ENCODE measurements around the gene SIPA1L3. TPM values are rescaled to one million over a fixed set of nuclear protein-coding genes. Genes with fewer than 3 reads are reported as not detected.
A peak's percentile ranks its signal among the peaks of the same experiment; 100 is the strongest.

Gene SIPA1L3
- total and polyA plus RNA-seq, 2 of the 13 experiments (the other 11 are each of a cell fraction or from before 2014, with no cell fraction given): 5.5 to 7.7 TPM

DNA sequence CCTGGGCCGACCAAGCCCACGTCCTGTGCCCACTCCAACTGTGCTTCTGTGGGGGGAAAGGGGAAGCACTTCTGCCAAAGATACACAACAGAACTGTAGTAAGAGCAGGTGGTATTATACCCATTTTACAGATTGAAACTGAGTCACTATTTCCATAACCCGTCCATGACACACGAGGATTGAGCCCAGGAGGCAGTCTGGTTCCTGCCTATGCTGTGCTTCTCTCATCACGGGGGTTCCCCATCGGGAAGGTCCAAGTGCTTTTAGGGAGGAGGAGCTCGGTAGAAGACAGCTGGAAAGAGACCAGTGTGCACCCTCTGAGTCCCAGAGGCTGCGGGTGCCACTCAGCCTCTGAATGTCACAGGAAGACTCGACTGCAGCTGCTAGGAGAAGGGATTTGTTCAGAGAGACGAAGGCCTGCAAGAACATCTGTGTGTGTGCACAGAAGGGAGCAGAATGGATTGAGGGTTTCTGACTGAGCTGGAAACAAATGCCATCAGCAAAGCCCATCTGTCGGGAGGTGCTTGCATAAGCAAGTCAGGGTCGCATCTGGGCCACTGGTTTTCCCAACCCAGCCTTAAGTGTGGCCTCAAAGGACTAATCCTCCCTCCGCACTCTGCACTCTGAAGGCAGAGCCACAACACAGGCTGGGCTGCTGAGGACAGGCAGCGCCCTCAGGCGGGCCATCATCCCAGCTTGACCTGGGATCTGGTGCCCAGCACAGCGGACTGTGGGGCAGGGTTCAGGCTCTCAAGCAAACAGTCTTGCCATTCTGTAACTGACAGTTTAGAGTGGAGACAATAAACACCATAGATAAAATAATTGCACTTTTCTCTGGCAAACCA is 167.1 kb downstream of the SIPA1L3 start (continued):
- TF ChIP-seq, protein P1, sequence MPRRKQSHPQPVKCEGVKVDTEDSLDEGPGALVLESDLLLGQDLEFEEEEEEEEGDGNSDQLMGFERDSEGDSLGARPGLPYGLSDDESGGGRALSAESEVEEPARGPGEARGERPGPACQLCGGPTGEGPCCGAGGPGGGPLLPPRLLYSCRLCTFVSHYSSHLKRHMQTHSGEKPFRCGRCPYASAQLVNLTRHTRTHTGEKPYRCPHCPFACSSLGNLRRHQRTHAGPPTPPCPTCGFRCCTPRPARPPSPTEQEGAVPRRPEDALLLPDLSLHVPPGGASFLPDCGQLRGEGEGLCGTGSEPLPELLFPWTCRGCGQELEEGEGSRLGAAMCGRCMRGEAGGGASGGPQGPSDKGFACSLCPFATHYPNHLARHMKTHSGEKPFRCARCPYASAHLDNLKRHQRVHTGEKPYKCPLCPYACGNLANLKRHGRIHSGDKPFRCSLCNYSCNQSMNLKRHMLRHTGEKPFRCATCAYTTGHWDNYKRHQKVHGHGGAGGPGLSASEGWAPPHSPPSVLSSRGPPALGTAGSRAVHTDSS (CRISPR knock-in tag; conservative IDR thresholded peaks at IDR 0.05): no peak
- no peak for TF ChIP-seq ZNF264 (CRISPR knock-in tag; IDR thresholded peaks at IDR 0.05)
- peak; percentile 32; the same call in 1 of the 2 replicates for TF ChIP-seq KDM5B (CRISPR knock-in tag; IDR thresholded peaks at IDR 0.05; ENCODE audit: borderline replicate concordance)
- peak; percentile 60; the same call in 1 of the 2 replicates for TF ChIP-seq SPEN (CRISPR knock-in tag; IDR thresholded peaks at IDR 0.05; ENCODE audit: low read depth)
- TF ChIP-seq, protein P2, sequence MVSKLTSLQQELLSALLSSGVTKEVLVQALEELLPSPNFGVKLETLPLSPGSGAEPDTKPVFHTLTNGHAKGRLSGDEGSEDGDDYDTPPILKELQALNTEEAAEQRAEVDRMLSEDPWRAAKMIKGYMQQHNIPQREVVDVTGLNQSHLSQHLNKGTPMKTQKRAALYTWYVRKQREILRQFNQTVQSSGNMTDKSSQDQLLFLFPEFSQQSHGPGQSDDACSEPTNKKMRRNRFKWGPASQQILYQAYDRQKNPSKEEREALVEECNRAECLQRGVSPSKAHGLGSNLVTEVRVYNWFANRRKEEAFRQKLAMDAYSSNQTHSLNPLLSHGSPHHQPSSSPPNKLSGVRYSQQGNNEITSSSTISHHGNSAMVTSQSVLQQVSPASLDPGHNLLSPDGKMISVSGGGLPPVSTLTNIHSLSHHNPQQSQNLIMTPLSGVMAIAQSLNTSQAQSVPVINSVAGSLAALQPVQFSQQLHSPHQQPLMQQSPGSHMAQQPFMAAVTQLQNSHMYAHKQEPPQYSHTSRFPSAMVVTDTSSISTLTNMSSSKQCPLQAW (CRISPR knock-in tag; IDR thresholded peaks at IDR 0.05): peak; percentile 68; the same call in 1 of the 2 replicates
- TF ChIP-seq, protein P3, sequence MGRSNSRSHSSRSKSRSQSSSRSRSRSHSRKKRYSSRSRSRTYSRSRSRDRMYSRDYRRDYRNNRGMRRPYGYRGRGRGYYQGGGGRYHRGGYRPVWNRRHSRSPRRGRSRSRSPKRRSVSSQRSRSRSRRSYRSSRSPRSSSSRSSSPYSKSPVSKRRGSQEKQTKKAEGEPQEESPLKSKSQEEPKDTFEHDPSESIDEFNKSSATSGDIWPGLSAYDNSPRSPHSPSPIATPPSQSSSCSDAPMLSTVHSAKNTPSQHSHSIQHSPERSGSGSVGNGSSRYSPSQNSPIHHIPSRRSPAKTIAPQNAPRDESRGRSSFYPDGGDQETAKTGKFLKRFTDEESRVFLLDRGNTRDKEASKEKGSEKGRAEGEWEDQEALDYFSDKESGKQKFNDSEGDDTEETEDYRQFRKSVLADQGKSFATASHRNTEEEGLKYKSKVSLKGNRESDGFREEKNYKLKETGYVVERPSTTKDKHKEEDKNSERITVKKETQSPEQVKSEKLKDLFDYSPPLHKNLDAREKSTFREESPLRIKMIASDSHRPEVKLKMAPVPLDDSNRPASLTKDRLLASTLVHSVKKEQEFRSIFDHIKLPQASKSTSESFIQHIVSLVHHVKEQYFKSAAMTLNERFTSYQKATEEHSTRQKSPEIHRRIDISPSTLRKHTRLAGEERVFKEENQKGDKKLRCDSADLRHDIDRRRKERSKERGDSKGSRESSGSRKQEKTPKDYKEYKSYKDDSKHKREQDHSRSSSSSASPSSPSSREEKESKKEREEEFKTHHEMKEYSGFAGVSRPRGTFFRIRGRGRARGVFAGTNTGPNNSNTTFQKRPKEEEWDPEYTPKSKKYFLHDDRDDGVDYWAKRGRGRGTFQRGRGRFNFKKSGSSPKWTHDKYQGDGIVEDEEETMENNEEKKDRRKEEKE (IDR thresholded peaks at IDR 0.05): no peak
- TF ChIP-seq PAWR (CRISPR knock-in tag; IDR thresholded peaks at IDR 0.05; ENCODE audit: borderline replicate concordance): no peak
- TF ChIP-seq ELF3 (CRISPR knock-in tag; IDR thresholded peaks at IDR 0.05): 0 out of 2 replicates have a peak, but pooled peaks have one; percentile 11
- TF ChIP-seq BHLHE40 (IDR thresholded peaks at IDR 0.05; ENCODE audit: low read length): 0 out of 2 replicates have a peak, but pooled peaks have one; percentile 18
- TF ChIP-seq PTBP1 (IDR thresholded peaks at IDR 0.05; ENCODE audit: low read depth, low read length, poor library complexity, severe bottlenecking): no peak
- no peak for TF ChIP-seq SOX6 (IDR thresholded peaks at IDR 0.05)
- peak; percentile 62 for TF ChIP-seq SOX6 (CRISPR knock-in tag; IDR thresholded peaks at IDR 0.05)
- TF ChIP-seq ZMYM3 (CRISPR knock-in tag; IDR thresholded peaks at IDR 0.05): peak; percentile 15; the same call in 1 of the 2 replicates
- TF ChIP-seq, protein P4, sequence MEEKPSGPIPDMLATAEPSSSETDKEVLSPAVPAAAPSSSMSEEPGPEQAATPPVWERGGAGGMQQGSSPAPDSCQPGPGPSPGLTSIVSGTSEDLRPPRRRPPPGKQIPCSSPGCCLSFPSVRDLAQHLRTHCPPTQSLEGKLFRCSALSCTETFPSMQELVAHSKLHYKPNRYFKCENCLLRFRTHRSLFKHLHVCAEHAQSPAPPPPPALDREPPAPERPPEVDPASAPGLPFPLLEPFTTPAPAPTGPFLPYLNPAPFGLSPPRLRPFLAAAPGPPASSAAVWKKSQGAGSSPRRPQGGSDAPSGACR (CRISPR knock-in tag; IDR thresholded peaks at IDR 0.05): peak; percentile 58; the same call in 1 of the 2 replicates
- peak; percentile 34; the same call in 1 of the 2 replicates for TF ChIP-seq PHF21A (CRISPR knock-in tag; IDR thresholded peaks at IDR 0.05)
- TF ChIP-seq, protein P5, sequence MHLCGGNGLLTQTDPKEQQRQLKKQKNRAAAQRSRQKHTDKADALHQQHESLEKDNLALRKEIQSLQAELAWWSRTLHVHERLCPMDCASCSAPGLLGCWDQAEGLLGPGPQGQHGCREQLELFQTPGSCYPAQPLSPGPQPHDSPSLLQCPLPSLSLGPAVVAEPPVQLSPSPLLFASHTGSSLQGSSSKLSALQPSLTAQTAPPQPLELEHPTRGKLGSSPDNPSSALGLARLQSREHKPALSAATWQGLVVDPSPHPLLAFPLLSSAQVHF (CRISPR knock-in tag; IDR thresholded peaks at IDR 0.05): no peak
- no peak for TF ChIP-seq ATRX (CRISPR knock-in tag; IDR thresholded peaks at IDR 0.05; ENCODE audit: borderline replicate concordance)
- no peak for TF ChIP-seq KLF9 (CRISPR knock-in tag; IDR thresholded peaks at IDR 0.05; ENCODE audit: low read depth)
- peak; percentile 27; the same call in 1 of the 2 replicates for TF ChIP-seq ZNF768 (CRISPR knock-in tag; IDR thresholded peaks at IDR 0.05)
- peak; percentile 91 for TF ChIP-seq ZBTB38 (CRISPR knock-in tag; IDR thresholded peaks at IDR 0.05)
- TF ChIP-seq KAT8 (CRISPR knock-in tag; IDR thresholded peaks at IDR 0.05): 0 out of 2 replicates have a peak, but pooled peaks have one; percentile 15
- peak; percentile 91 for TF ChIP-seq RAD21 (CRISPR knock-in tag; IDR thresholded peaks at IDR 0.05)
